Measurements from ENCODE around the gene ETV2. TPM values are rescaled to one million over a fixed set of nuclear protein-coding genes. Genes with fewer than 3 reads are reported as not detected.
"Not testable (repeated sequence)": the region's sequence is repeated elsewhere in the genome, so short reads cannot be mapped to it uniquely, and the experiment has no call there.

Gene ETV2, protein sequence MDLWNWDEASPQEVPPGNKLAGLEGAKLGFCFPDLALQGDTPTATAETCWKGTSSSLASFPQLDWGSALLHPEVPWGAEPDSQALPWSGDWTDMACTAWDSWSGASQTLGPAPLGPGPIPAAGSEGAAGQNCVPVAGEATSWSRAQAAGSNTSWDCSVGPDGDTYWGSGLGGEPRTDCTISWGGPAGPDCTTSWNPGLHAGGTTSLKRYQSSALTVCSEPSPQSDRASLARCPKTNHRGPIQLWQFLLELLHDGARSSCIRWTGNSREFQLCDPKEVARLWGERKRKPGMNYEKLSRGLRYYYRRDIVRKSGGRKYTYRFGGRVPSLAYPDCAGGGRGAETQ
- total RNA-seq: 1 to 10 TPM; 1.7 to 2.5 TPM

DNA sequence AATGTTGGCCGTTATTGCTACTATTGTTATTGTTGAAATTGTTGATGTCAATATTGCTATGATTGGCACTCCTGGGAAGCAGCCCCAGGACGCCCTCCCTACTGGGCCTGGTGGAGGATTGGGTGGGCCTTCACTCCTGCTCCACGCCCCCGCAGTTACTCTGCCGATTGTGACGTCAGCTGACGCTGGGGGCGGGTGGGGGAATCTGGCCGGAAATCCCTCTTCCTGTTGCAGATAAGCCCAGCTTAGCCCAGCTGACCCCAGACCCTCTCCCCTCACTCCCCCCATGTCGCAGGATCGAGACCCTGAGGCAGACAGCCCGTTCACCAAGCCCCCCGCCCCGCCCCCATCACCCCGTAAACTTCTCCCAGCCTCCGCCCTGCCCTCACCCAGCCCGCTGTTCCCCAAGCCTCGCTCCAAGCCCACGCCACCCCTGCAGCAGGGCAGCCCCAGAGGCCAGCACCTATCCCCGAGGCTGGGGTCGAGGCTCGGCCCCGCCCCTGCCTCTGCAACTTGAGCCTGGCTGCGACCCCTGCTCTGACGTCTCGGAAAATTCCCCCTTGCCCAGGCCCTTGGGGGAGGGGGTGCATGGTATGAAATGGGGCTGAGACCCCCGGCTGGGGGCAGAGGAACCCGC, at the start of gene ETV2:
TSS of gene ETV2 (plus strand) at position 231 of the 637 bp plus-strand sequence. CDS start 716 bp downstream, outside the sequence.
- H3K4me1 Mint-ChIP-seq (ENCODE audit: low read depth): peaks cover 35% of the 10 kb centered on the region
- ATAC-seq (replicated peaks in 1 of 2): no peak
- peak within 1 kb of the TSS; percentile 91 to 92 for H3K4me3 Mint-ChIP-seq
- H3K27ac Mint-ChIP-seq: peak within 1 kb of the TSS; percentile 38
- no peaks in the 10 kb centered on the region for H3K9me3 Mint-ChIP-seq
- peaks cover 0 to 1% of the 10 kb centered on the region in 2 donors for H3K36me3 Mint-ChIP-seq (ENCODE audit: insufficient read depth in 2 of 2)
- no peaks in the 10 kb centered on the region for H3K27me3 Mint-ChIP-seq (ENCODE audit: low read depth)
- DNase-seq: peak; percentile 53 to 69

DNA sequence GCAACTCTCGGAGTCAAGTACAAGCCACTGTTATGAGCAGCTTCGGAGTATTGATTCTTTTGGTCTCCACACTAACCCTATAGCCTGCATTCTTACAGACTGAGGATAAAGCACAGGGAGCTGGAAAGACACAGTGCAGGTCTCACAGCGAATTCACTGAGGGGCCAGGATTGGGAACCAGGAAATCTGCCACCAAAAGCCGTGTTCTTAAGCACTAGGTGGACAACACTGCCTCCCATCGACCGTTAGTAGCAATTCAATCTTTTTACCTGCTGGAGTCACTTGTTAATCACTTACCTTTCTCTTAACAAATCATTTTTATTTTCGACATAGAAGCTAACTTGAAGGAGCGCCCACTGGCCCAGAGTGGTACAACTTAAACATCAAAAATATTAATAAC, 49.3 kb upstream of the ETV2 start:
- no peak overlapping the region for H3K4me3 Mint-ChIP-seq
- DNase-seq: no peak
- peaks cover 8% of the 10 kb centered on the region for H3K4me1 Mint-ChIP-seq (ENCODE audit: low read depth)
- no peaks in the 10 kb centered on the region for H3K36me3 Mint-ChIP-seq (ENCODE audit: insufficient read depth in 2 of 2)
- H3K9me3 Mint-ChIP-seq: no peaks in the 10 kb centered on the region
- no peak for ATAC-seq (replicated peaks in 1 of 2)
- H3K27me3 Mint-ChIP-seq (ENCODE audit: low read depth): peaks cover 5% of the 10 kb centered on the region
- no peak overlapping the region for H3K27ac Mint-ChIP-seq

DNA sequence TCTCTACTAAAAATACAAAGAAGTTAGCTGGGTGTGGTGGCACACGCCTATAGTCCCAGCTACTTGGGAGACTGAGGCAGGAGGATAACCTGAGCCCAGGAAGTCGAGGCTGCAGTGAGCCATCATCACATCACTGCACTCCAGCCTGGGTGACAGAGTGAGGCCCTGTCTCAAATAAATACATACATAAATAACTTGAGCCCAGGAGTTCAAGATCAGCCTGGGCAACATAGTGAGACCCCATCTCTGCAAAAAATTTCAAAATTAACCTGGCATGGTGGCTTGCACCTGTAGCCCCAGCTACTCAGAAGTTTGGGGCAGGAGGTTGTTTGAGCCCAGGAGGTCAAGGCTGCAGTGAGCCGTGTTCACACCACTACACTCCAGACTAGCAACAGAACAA, 46.5 kb upstream of the ETV2 start:
- not testable (repeated sequence) for H3K36me3 Mint-ChIP-seq (ENCODE audit: insufficient read depth in 2 of 2); DNase-seq

GRCh38 chr19:35595928-35596327, 45.6 kb upstream of the ETV2 start:
- Mint-ChIP-seq H3K4me3 (no peak overlapping the region), H3K4me1 (ENCODE audit: low read depth) (peaks cover 8% of the 10 kb centered on the region)
- DNase-seq: no peak

More for the DNA sequence above, 46.5 kb upstream of the ETV2 start:
- H3K9me3 Mint-ChIP-seq; H3K4me3 Mint-ChIP-seq; ATAC-seq (replicated peaks in 1 of 2); H3K4me1 Mint-ChIP-seq (ENCODE audit: low read depth); H3K27ac Mint-ChIP-seq: not testable (repeated sequence)
- H3K27me3 Mint-ChIP-seq (ENCODE audit: low read depth): peaks cover 11% of the 10 kb centered on the region

GRCh38 chr19:35596366-35596999, 45.1 kb upstream of the ETV2 start:
- H3K4me3 Mint-ChIP-seq: peak overlapping the region; percentile 33 to 37
- H3K9me3 Mint-ChIP-seq: no peaks in the 10 kb centered on the region
- H3K27me3 Mint-ChIP-seq (ENCODE audit: low read depth): peaks cover 11% of the 10 kb centered on the region
- H3K4me1 Mint-ChIP-seq (ENCODE audit: low read depth): peaks cover 8% of the 10 kb centered on the region
- peak; percentile 77 to 96 for ATAC-seq (replicated peaks in 1 of 2)
- no peak overlapping the region for H3K27ac Mint-ChIP-seq
- no peaks in the 10 kb centered on the region for H3K36me3 Mint-ChIP-seq (ENCODE audit: insufficient read depth in 2 of 2)
- peak; percentile 26 to 45 for DNase-seq

More at GRCh38 chr19:35595928-35596327, 45.6 kb upstream of the ETV2 start:
- ATAC-seq (replicated peaks in 1 of 2): no peak
- Mint-ChIP-seq H3K27ac (no peak overlapping the region), H3K9me3 (no peaks in the 10 kb centered on the region), H3K36me3 (ENCODE audit: insufficient read depth in 2 of 2) (no peaks in the 10 kb centered on the region), H3K27me3 (ENCODE audit: low read depth) (peaks cover 11% of the 10 kb centered on the region)

DNA sequence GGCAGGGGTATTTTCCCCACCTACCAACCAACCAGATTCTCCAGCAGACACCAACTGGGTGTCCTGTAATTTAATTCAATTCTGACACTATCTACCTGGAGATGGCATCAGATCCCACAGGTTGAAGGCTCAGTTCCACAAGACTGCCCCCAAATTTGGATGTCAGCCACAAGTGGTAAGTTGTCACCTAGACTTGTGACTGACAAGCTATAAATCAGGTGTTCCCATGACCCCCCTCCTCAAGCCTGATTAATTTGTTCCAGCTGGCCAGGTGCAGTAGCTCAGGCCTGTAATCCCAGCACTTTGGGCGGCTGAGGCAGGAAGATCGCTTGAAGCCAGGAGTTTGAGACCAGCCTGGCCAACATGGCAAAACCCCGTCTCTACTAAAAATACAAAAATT, 39.6 kb upstream of the ETV2 start:
- Mint-ChIP-seq H3K27ac (no peak overlapping the region), H3K4me3 (no peak overlapping the region), H3K4me1 (ENCODE audit: low read depth) (no peaks in the 10 kb centered on the region), H3K27me3 (ENCODE audit: low read depth) (peaks cover 6% of the 10 kb centered on the region), H3K36me3 (ENCODE audit: insufficient read depth in 2 of 2) (no peaks in the 10 kb centered on the region), H3K9me3 (no peaks in the 10 kb centered on the region)
- ATAC-seq (replicated peaks in 1 of 2) (no peak), DNase-seq (no peak)

GRCh38 chr19:35604436-35604835, 37.1 kb upstream of the ETV2 start:
- not testable (repeated sequence) for H3K4me3 Mint-ChIP-seq; H3K9me3 Mint-ChIP-seq; ATAC-seq (replicated peaks in 1 of 2); DNase-seq; H3K27me3 Mint-ChIP-seq (ENCODE audit: low read depth); H3K4me1 Mint-ChIP-seq (ENCODE audit: low read depth); H3K27ac Mint-ChIP-seq
- H3K36me3 Mint-ChIP-seq (ENCODE audit: insufficient read depth in 2 of 2): peaks cover 10 to 11% of the 10 kb centered on the region in 2 donors

- not testable (repeated sequence) for H3K4me3 Mint-ChIP-seq; H3K27me3 Mint-ChIP-seq (ENCODE audit: low read depth); H3K27ac Mint-ChIP-seq; H3K9me3 Mint-ChIP-seq; ATAC-seq (replicated peaks in 1 of 2); DNase-seq
- Mint-ChIP-seq H3K36me3 (ENCODE audit: insufficient read depth in 2 of 2) (peaks cover 10 to 11% of the 10 kb centered on the region in 2 donors), H3K4me1 (ENCODE audit: low read depth) (peaks cover 16% of the 10 kb centered on the region)
Measured at GRCh38 chr19:35607170-35607569, 34.4 kb upstream of the ETV2 start.

GRCh38 chr19:35607661-35608060, 33.9 kb upstream of the ETV2 start:
- DNase-seq: no peak

DNA sequence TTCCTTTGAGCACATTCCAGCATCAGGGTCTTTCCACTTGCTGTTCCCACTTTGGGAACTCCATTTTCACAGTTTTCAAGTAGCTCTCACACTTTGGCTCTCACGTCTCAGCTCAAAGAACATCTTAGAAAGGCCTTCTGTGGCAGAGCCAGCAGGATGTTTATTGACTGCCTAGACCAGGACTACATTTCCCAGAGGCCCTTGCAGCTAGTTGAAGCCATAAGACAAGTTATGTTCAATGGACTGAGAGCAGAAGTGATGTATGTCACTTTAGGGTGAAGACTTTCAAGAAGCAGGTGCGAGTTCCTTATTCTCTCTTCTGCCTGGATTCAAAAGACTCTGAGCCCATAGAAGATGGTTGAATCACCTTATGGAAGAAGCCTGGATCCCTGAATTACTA, 33.3 kb upstream of the ETV2 start:
- Mint-ChIP-seq H3K36me3 (ENCODE audit: insufficient read depth in 2 of 2) (peaks cover 10 to 11% of the 10 kb centered on the region in 2 donors), H3K27me3 (ENCODE audit: low read depth) (no peaks in the 10 kb centered on the region)
- no peak for DNase-seq

More at GRCh38 chr19:35607661-35608060, 33.9 kb upstream of the ETV2 start:
- Mint-ChIP-seq H3K27me3 (ENCODE audit: low read depth) (no peaks in the 10 kb centered on the region), H3K4me1 (ENCODE audit: low read depth) (peaks cover 18% of the 10 kb centered on the region), H3K27ac (no peak overlapping the region), H3K4me3 (no peak overlapping the region), H3K9me3 (peaks cover 7 to 8% of the 10 kb centered on the region in 2 donors), H3K36me3 (ENCODE audit: insufficient read depth in 2 of 2) (peaks cover 10 to 11% of the 10 kb centered on the region in 2 donors)
- no peak for ATAC-seq (replicated peaks in 1 of 2)

GRCh38 chr19:35609851-35610353, 31.6 kb upstream of the ETV2 start:
- peaks cover 7 to 8% of the 10 kb centered on the region in 2 donors for H3K9me3 Mint-ChIP-seq
- no peaks in the 10 kb centered on the region for H3K27me3 Mint-ChIP-seq (ENCODE audit: low read depth)
- H3K4me1 Mint-ChIP-seq (ENCODE audit: low read depth): peaks cover 27% of the 10 kb centered on the region
- peak in 1 of 2 donors; percentile 43 for ATAC-seq (replicated peaks in 1 of 2)
- peak overlapping the region; percentile 3 for H3K27ac Mint-ChIP-seq
- peak overlapping the region; percentile 4 to 31 for H3K4me3 Mint-ChIP-seq
- peaks cover 11 to 16% of the 10 kb centered on the region in 2 donors for H3K36me3 Mint-ChIP-seq (ENCODE audit: insufficient read depth in 2 of 2)
- DNase-seq: peak in 1 of 2 donors; percentile 49

More for the DNA sequence above, 33.3 kb upstream of the ETV2 start:
- Mint-ChIP-seq H3K27ac (peak overlapping the region; percentile 56), H3K9me3 (peaks cover 7 to 8% of the 10 kb centered on the region in 2 donors), H3K4me1 (ENCODE audit: low read depth) (peaks cover 20% of the 10 kb centered on the region), H3K4me3 (peak overlapping the region in 1 of 2 donors; percentile 15)
- no peak for ATAC-seq (replicated peaks in 1 of 2)

- peaks cover 7 to 8% of the 10 kb centered on the region in 2 donors for H3K9me3 Mint-ChIP-seq
- peak overlapping the region; percentile 45 for H3K27ac Mint-ChIP-seq
- peak overlapping the region; percentile 87 to 91 for H3K4me3 Mint-ChIP-seq
- H3K4me1 Mint-ChIP-seq (ENCODE audit: low read depth): peaks cover 27% of the 10 kb centered on the region
- H3K27me3 Mint-ChIP-seq (ENCODE audit: low read depth): no peaks in the 10 kb centered on the region
- H3K36me3 Mint-ChIP-seq (ENCODE audit: insufficient read depth in 2 of 2): peaks cover 11 to 21% of the 10 kb centered on the region in 2 donors
- no peak for DNase-seq
- no peak for ATAC-seq (replicated peaks in 1 of 2)
Measured at GRCh38 chr19:35612224-35612558, 29.4 kb upstream of the ETV2 start.
